Activated CD8-positive, alpha-beta memory T cell treated with anti-CD3 and anti-CD28 coated beads, Interleukin-2, amount 50 U/mL, for 1 hour (primary cell): ENCODE results near the gene RIPK4.
"Not testable (repeated sequence)": the region's sequence is repeated elsewhere in the genome, so short reads cannot be mapped to it uniquely, and the experiment has no call there.

Experiments
- DNase-seq: peaks from one replicate; pipeline ENCODE4 v3.0.0-alpha.2; 2020; ENCODE audit errors: extremely low read depth

RIPK4 gene

DNA sequence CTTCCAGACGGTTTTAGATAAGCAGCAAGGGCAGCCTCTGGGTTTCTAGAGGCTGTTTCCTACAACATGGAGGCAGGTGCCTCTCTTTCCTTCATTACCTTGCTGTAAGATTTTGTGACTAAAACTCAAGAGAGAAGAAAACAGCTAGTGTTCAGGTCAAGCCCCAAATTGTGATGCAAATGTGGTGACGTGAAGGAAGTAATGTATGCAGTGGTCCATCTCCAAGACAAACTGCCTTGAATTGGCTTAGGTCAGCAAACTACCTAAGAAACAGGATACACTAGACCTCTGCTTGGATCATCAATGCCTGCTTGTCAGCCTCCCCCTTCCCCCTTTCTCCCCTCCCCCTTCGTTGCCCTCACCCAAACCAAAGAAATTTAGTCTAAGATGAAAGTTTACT, 28.9 kb upstream of the RIPK4 start:
- DNase-seq, result no peak

DNA sequence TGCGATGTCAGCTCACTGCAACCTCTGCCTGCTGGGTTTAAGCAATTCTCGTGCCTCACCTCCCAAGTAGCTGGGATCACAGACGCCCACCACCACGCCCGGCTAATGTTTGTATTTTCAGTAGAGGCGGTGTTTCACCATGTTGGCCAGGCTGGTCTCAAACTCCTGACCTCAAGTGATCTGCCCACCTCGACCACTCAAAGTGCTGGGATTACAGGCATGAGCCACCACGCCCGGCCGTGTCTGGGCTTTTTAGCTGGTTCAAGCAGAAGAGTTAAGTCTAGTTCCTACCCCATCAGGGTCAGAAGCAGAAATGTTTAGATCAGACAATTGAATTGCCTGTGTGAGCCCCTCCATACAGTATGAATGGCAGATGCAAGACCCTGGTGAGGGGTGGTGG, 27.7 kb upstream of the RIPK4 start:
- DNase-seq, result no peak

DNA sequence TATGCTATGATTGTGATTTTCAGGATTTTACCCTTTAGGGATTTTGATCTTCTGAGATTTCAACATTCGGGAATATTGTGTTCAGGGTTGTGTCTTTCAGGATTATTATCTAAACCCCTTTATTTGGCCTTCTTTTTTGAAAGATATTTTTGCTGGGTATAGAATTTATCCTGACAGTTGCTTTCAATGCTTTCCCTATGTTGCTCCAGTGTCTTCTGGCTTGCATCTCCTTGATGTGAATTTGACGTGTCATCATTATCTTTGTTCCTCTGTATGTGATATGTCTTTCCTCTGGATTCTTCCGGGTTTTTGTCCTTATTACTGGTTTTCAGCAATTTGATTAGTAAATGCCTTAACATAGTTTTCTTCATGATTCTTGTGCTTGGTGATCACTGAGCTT, 25.9 kb upstream of the RIPK4 start:
- no peak for DNase-seq

DNA sequence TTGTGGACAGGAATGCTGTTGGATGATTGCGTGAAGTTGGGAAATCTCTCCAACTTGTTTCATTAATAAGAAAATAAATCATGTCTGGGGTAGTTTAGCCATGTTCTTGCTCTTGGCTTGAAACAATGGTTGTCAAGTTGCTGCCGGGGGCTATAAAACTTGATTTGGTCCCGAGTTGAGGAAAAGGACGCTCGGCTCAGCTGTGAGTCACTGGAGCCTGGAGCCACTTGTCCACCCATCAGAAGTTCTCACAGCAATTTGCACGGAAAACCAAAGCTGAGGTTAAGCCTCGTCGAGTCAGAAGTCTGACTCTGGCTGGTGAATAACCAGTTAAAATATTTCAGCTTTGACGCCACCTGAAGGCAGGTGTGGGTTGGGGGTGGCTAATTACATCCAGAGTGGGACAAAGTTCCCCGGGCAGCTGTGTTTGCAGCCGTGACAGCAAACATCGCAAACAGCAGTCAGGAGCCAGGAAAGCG, 19.7 kb upstream of the RIPK4 start:
- no peak for DNase-seq

DNA sequence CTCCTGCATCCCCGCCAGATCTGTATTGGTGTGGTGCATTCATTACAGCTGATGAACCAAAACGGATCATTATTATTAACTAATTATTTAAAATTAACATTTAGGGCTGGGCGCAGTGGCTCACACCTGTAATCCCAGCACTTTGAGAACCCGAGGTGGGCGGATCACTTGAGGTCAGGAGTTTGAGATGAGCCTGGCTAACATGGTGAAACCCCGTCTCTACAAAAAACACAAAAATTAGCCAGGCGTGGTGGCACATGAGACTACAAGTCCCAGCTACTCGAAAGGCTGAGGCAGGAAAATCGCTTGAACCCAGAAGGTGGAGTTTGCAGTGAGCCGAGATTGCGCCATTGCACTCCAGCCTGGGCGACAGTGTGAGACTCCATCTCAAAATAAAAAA, 18.4 kb upstream of the RIPK4 start:
- not testable (repeated sequence) for DNase-seq

DNA sequence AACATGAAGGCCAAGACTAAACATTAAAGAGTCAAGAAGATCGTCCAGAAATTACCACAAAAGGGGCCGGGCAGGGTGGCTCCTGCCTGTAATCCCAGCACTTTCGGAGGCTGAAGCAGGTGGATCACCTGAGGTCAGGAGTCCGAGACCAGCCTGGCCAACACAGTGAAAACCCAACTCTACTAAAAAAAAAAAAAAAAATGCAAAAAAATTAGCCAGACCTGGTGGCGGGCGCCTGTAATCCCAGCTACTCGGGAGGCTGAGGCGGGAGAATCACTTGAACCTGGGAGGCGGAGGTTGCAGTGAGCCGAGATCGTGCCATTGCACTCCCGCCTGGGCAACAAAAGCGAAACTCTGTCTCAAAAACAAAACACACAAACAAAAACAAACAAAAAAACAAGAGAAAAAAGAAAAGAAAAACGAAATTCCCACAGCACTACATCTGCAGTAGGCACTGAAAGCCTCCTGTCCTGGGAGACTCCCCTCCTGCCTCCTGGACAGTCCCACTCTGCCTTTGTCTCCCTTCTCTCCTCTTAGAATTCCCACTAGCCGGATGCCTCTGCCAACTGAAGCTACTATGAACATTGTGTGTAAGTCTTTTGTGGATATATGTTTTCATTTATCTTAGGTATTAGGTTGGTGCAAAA, 17.7 kb upstream of the RIPK4 start:
- no peak for DNase-seq

DNA sequence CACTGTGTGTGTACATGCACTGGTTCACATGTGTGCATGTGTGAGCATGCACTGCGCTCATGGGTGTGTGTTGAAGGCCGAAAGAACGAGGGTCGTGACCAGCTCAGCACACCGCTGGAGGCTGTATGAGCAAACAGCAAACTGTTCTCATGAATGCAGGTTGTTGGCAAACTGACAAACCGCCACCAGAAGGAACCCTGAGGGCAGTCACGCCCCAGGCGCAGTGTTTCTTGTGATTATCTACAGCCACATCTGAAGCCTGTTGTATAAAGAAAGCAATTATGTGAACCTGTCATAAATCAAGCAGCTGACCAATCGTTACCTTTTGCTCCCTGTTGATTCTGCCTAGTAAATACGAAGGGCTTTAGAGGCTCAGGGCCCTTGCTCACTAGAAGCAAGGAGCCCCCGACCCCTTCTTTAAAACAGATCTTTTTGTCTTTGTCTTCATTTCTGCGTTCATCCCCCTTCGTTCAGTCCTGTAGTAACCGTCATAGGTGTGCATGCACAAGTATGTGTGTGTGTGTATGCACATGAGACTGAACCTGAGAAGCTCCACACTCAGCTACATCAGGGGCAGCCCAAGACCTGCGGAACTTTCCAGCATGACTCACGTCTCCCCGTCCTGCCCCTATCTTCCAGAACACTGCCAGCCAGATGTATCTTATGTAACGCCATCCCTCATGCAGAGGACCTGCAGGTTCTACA, 16.8 kb upstream of the RIPK4 start:
- DNase-seq, result no peak

DNA sequence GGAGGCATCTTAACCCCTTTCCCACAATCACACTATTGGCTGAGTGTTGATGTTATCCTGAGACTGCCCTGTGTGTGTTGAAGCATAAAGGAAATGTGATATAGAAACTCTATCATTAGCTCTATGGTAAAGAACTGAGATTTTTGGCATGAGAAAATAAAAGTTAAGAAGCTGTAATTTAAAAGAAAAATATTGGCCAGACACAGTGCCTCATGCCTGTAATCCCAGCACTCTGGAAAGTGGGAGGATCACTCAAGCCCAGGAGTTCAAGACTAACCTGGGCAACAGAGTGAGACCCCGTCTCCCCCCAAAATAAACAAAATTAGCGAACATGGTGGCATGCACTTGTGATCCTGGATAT, 14.2 kb upstream of the RIPK4 start:
- no peak for DNase-seq

DNA sequence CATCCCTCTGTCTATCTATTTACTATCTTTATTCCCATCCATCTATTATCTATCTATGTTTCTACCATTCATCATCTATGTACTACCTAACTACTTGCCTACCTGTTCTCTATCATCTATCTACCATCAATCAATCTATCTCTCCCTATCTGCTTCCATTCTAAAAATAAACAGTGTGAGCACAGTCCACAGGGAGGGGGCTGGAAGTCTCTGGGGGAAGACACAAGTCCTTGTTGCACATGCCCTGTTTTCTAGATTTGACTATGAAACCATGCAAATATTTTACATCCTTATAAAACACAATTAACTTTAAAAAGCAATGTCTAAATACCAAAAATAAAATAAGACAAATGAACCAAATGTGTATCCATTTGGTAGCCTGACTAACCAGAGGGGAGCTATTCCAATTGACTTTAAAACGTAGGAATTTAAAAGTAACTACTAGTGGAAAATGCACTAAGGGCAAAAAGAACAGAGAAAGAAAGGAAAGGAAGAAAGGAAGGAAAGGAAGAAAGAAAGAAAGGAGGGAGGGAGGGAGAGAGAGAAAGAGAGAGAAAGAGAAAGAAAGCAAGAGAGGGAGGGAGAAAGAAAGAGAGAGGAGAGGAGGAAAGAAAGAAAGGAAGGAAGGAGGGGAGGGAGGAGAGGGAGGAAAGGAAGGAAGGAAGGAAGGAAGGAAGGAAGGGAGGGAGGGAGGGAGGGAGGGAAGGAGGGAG, 13.6 kb upstream of the RIPK4 start:
- no peak for DNase-seq

DNA sequence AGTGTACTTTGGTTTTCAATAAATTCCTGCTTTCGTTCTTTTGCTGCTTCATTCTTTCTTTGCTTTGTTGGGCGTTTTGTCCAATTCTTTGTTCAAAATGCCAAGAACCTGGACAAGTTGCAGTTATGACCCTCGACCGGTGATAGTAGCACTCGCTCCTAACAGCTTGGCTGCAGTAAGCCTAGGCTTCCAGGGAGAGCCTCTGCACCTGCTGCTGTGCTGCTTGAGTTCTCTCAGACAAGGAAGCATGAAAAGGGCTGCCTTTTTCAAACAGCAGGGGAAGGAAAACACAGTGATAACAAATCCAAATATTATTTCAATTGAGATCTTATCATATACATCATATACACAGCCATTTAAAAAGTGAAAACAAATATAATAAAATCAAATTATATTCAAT, 12.8 kb upstream of the RIPK4 start:
- no peak for DNase-seq

DNA sequence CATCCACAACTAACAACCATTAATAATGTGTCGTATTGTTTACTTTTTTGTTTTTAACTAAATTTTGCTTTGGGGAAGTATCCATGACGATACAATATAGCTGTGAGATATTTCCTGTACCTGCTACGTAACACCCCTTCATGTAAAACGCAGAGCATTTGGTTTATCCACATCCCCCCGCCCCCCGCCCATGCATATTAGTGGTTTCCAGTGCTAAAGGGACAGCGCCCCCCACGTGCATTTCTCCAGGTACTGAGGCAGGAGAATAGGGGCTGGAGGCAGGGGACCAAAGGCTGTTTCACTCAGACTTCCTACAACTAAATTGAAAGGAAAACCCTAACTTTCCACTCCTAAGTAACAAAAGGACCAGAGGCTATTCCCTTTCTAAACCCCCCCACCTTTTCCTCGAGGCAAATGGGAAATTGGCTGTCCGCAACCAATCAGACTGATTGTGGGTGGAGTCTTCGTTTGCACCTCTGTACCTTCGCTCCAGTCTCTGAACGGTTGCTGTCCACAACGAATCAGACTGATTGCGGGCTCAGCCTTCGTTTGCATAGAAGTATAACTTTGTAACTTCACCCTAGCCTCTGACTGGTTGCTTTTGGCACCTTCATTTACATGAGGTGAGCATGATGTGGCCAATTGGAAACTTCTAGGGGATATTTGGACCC, 12.2 kb upstream of the RIPK4 start:
- DNase-seq, result no peak

DNA sequence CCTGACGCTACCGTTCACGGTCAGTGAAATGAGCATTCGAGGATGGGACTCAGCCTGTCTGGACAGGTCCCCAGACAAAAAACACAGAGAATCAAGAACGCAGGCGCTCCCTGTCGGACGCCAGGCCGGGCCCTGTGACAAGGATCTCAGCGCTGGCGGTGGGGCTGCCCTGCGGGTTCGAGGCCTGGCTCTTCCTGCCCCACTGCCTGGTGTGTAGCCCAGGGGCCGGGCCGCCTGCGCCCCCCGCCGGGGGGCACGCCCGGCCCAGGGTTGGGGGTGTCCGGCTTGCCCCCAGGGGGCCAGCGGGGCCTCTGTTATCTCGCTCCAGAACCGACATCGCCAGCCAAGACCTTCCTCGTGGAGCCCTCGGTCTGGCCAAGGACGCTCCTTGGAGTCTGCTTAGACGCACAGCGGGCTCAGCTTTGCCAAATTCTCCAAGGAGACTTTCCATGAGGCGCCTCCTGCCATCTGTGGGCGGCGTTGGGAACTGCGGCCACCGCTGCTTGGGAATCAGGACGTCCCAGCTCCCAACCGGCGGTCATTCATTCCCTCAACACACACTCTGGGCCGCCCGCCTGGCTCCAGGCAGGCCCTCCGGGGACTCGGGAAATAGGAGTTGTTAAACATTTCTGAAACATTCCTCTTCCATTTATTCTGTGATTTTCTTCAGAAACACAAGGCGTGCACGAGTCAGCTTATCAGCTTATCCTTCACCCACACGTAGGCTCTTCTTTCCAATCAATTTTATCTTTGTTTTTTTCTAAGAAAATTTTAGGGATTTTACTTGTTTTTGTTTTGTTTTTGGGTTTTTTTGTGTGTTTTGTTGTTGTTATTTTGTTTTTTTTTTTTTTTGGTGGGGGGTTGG, 11.3 kb upstream of the RIPK4 start:
- no peak for DNase-seq

DNA sequence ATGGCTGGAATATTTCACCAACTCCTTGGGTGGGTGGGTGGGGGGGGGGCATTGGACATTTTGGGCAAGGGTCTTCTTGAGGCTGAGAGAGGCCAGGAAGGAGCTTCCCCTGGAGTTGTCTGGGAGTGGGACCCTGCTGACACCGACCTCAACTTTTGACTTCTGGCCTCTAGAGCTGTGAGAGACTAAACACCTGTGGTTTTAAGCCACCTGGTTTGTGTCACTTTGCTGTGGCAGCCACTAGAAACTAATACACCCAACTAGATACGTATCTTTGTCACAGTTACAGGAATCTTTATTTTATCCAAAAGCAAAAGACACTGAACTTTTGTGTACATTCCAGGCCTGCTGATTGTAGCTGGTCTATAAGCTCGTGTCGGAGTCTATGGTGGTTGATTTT, 9.9 kb upstream of the RIPK4 start:
- DNase-seq, result no peak

DNA sequence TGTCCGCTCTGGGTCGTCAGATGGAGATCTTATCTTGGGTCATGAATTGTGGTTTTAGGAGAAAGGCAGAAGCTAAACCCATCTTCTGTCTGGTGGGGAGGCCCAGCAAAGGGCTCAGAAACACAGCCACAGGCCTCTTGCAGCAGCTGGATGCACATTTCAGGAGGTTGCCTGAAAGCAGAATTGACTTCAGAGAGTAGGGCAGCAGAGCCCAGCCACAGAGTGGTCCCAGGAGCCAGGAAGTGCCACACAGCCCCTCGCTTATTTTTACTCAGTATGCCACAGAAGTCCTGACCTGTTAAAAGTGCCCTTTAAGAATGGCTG, 8.3 kb upstream of the RIPK4 start:
- no peak for DNase-seq

DNA sequence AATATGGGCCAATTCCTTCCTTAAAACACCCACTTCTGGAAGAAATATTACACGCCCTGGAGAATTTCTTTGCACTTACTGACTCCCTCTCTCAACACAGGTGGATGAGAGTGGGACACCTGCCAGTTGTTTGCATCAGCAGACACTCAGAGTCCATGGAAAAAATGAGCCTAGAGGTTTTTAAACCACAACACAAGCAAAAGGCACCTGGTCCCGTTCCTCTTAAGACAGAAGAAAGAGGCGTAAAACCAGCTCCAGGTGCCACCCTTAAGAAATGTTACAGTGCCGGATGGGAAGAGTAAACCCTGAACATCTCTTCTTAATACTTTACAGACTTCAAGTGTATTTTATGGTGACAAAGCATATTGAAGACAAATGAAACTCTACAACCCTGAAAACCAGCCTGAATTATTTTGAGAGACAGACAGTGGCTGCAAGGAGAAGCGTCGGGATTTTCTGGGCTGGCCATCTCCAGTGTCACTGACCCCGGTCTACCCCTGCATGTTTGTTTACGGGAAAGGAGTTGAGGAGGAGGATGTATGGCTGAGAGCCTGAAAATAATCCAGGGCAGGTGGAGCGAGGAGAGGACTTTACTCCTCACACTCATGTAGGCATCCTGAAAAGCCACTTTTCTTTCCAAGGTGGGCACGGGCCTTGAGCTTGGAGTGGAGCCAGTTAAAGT, 7.8 kb upstream of the RIPK4 start:
- no peak for DNase-seq

DNA sequence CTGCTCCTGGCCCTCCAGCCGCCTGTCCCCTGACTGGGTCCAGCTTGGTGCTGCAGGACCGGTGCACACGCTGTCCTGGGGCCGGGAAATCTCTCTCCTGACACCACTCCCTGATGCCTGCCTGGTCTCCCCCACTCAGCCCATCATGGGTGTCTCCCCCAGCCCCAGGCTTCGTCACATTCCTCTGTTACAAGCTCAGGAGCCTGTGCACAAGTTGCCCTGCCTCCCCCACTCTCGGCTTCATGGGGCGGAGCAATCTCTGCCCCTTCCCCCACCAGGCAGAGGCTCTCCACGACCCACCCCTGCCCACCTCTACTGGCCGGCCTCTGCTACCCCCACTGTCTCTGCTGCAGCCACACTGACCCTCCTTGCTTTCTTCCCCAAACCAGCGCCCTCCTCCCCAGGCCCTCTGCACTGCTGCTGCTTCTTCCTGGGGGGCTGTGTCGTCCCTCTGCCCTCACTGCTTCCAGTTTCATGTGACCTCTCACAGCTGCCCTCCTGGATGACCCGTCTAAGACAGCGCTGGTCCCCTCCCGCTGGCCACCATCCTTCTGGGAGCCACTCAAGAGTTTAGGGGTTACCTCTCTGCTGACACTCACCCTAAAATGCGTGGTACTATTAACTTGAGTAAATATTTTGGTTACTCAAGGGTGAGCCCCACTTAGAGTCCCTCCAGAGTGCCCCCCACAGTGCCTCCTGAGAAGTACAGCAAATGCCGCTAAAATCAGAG, 5.7 kb upstream of the RIPK4 start:
- no peak for DNase-seq

DNA sequence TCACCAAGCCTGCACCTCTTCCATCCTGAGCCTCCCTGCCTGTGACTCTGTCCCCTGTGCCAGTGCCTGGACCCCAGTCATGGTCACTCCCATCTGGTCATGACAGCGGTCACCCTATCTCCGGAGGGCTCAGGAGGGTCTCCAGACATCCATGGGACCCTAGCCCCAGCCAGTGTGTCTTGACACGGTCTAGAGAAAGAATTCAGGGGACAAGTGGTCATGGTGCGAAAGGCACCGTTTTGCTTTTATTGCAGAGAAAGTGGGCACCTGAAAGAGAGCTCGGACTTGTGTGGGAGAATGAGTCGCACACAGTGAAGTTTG, 4.7 kb upstream of the RIPK4 start:
- DNase-seq, result no peak

DNA sequence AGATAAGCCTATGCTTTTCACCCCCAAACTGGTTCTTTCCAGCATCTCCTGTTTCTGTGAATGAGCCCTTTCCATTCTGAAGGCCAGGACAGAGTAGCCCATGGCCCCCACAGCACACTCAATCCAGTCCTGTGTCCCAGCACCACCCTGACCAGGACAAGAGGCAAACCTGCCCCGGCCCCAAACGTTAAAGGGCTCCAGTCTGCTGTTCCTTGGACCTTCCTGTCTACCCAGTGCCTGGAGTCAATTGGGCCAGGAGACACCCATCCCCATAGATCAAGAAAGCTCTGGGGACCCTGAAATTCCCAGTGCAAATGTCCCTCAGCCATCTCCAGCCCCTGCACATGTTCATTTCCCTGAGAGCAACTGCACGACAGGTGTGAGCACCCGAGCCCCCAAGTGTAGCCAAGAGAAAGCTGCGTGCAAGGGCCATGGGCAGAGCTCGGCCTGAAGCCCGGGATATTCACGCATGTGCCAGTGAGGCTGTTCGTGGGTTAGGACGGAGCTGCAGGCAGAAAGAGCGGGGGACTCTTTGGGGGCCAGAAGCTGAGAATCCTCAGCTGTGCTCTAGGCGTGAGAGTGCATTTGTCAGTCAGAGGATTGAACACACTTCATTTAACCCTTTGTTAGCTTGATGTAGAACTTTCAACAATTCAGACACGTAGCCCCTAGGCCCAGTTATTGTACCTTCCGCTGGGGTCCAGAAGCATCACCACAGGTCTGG, 4.2 kb upstream of the RIPK4 start:
- DNase-seq, result no peak

DNA sequence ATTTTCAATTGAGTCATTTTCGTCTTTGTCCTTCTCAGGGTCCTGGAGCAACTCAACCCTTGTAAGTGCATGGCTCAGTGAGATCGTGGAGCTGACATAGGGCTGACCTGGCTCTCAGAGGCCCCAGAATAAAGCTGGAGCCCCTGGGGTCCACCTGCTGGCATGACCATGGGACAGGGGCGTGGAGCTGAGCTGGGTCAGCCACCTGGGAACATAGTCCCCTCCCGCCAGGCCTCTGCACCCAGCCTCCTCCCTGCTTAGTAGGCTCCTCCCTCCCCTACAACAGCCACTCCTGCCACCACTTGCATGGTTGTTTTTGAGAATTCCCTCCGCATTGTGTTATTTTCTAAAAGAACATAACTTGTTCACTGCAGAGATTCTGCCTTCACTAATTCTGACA, 3.1 kb upstream of the RIPK4 start:
- no peak for DNase-seq

DNA sequence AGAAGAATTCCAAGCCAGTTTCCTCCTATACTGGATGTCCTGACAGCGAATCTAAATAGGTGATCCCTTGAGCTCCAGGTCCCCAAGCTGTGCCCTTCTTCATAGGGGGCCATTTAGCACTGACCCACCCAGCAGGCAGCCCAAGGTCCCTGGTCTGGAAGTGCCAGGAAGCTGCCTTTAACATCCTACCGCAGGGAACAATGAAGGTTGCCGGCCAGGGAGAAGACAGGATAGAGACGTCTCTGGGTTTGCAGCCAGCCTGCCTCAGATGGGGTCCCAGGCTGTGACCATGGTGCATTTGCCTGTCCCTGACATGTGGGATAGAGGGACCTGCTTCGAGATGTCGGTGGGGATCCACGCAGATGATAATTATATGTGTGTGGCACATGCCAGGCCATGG, 2.7 kb upstream of the RIPK4 start:
- DNase-seq, result no peak
